Endothelial cell of umbilical vein (primary cell): ENCODE measurements around the gene ANKRD35. TPM values are rescaled to one million over a fixed set of nuclear protein-coding genes. Genes with fewer than 3 reads are reported as not detected.
A peak's percentile ranks its signal among the peaks of the same experiment; 100 is the strongest.

Experiments used
- BruUV-seq: library from RNA; stranded (reverse); fragments of 400-500 nt; replicated peaks from 2 replicates; lab custom pipeline; 2021; lab: Mats Ljungman, UMichigan
- CTCF ChIA-PET: fragments of 300-600, 350-600 bp; sonication (Branson Sonifier 250); formaldehyde crosslinking; loops from one replicate; lab custom pipeline; 2021; ENCODE audit warnings: antibody characterized with exemption, inconsistent platforms; lab: Charles Lee
- POLR2A ChIA-PET: fragments of 300-600, 350-600 bp; sonication (Branson Sonifier 250); formaldehyde crosslinking; loops from one replicate; lab custom pipeline; 2021; ENCODE audit warnings: antibody characterized with exemption, inconsistent platforms; lab: Charles Lee
- DNase-seq: peaks from one replicate; pipeline ENCODE4 v3.0.0-alpha.2; 2011; ENCODE audit warnings: low read depth, low spot score
- FAIRE-seq: peaks from 2 replicates; lab custom pipeline; 2011; peaks lifted over from hg19 to GRCh38; lab: Jason Lieb, UNC
- H2AFZ ChIP-seq: 2 replicates; pipeline ENCODE4 v1.6.0; 2012; ENCODE audit warnings: low read depth, low read length, control low read depth, inconsistent platforms
- H3K27ac ChIP-seq: 2 replicates; pipeline ENCODE4 v1.5.1; 2011; ENCODE audit warnings: low read depth, mild to moderate bottlenecking, control low read depth, low read length, moderate library complexity; ENCODE audit not compliant: insufficient read depth
- H3K27me3 ChIP-seq, 2 experiments: 2 replicates each; pipeline versions ENCODE4 v1.6.0 to v1.6.1; 2011; ENCODE audit warnings: low read length in 2 of 2, mixed read lengths in 1 of 2; ENCODE audit not compliant: control insufficient read depth in 2 of 2, insufficient read depth in 2 of 2
- H3K36me3 ChIP-seq, 2 experiments: 2 replicates in 1 of 2; 3 replicates in 1 of 2; pipeline ENCODE4 v1.5.1; 2011; ENCODE audit warnings: low read length in 2 of 2, mild to moderate bottlenecking in 1 of 2, moderate library complexity in 1 of 2; ENCODE audit not compliant: control insufficient read depth in 2 of 2, insufficient read depth in 2 of 2; ENCODE audit errors: extremely low read depth in 1 of 2
- H3K4me1 ChIP-seq: 3 replicates; pipeline ENCODE4 v1.5.1; 2011; ENCODE audit warnings: mild to moderate bottlenecking, low read length; ENCODE audit not compliant: control insufficient read depth, insufficient read depth; ENCODE audit errors: extremely low read depth
- H3K4me2 ChIP-seq: 2 replicates; pipeline ENCODE4 v1.6.1; 2011; ENCODE audit warnings: low read length, control low read depth, mixed read lengths; ENCODE audit not compliant: insufficient read depth
- H3K4me3 ChIP-seq, 3 experiments: fragments of 200-600 bp in 1 of 3; sonication (generic), shearing (Covaris generic) in 1 of 3; replicated peaks in 1 of 3; 2 replicates each; pipeline ENCODE4 v1.5.1; 2011 to 2016; ENCODE audit warnings: control low read depth in 3 of 3, low read length in 3 of 3, mild to moderate bottlenecking in 2 of 3, inconsistent platforms in 1 of 3, low read depth in 1 of 3, moderate library complexity in 1 of 3; ENCODE audit not compliant: insufficient read depth in 1 of 3
- H3K79me2 ChIP-seq: 2 replicates; pipeline ENCODE4 v1.6.0; 2012; ENCODE audit warnings: low read length, inconsistent platforms; ENCODE audit not compliant: control insufficient read depth, insufficient read depth
- H3K9ac ChIP-seq: replicated peaks from 2 replicates; pipeline ENCODE3; 2011; ENCODE audit warnings: low read length, control low read depth; ENCODE audit not compliant: insufficient read depth; ENCODE audit errors: extremely low read depth
- H3K9me1 ChIP-seq: replicated peaks from 3 replicates; pipeline ENCODE4 v1.6.0; 2011; ENCODE audit warnings: mild to moderate bottlenecking, low read length; ENCODE audit not compliant: control insufficient read depth, insufficient read depth; ENCODE audit errors: extremely low read depth
- H3K9me3 ChIP-seq: replicated peaks from 2 replicates; pipeline ENCODE4 v1.5.1; 2012; ENCODE audit warnings: low read length, inconsistent platforms; ENCODE audit not compliant: control insufficient read depth, insufficient read depth
- H4K20me1 ChIP-seq: replicated peaks from 2 replicates; pipeline ENCODE3; 2011; ENCODE audit warnings: mild to moderate bottlenecking, low read length; ENCODE audit not compliant: control insufficient read depth, insufficient read depth; ENCODE audit errors: extremely low read depth
- EZH2 ChIP-seq: IDR thresholded peaks from 2 replicates; pipeline ENCODE4 v1.6.1; 2012; ENCODE audit warnings: borderline replicate concordance, low read depth, mild to moderate bottlenecking, moderate library complexity, low read length, inconsistent platforms; ENCODE audit not compliant: severe bottlenecking
- FOS ChIP-seq: IDR thresholded peaks from 2 replicates; pipeline ENCODE4 v1.6.1; 2011; ENCODE audit warnings: mild to moderate bottlenecking, low read length, moderate library complexity, borderline replicate concordance; ENCODE audit not compliant: insufficient read depth
- GATA2 ChIP-seq: IDR thresholded peaks from 2 replicates; pipeline ENCODE4 v1.7.0; 2011; ENCODE audit warnings: low read depth, mild to moderate bottlenecking, moderate library complexity, mixed read lengths, low read length; ENCODE audit not compliant: insufficient read length, insufficient read depth
- JUN ChIP-seq: IDR thresholded peaks from 2 replicates; pipeline ENCODE4 v1.6.1; 2011; ENCODE audit warnings: borderline replicate concordance, low read depth; ENCODE audit not compliant: insufficient read length, insufficient read depth
- MYC ChIP-seq: IDR thresholded peaks from one replicate; pipeline ENCODE4 v1.6.1; 2011; ENCODE audit warnings: mild to moderate bottlenecking, low read depth, low read length
- POLR2A ChIP-seq: IDR thresholded peaks from 2 replicates; pipeline ENCODE4 v1.6.1; 2012; ENCODE audit warnings: low read depth, mild to moderate bottlenecking, control low read depth, low read length
- POLR2AphosphoS5 ChIP-seq: IDR thresholded peaks from 2 replicates; pipeline ENCODE4 v1.6.1; 2012; ENCODE audit warnings: low read depth, mild to moderate bottlenecking, control low read depth, low read length, moderate library complexity; ENCODE audit not compliant: insufficient read depth
- dilution Hi-C: fragments of 300-500 bp; cut with MboI; formaldehyde crosslinking; loops from one replicate; pipeline ENCODE4 v1.15.0; 2019; ENCODE audit warnings: low sequenced_read_pairs; ENCODE audit not compliant: extremely low pct_ligation_motif_present
- intact Hi-C: fragments of 100-400 bp; cut with micrococcal nuclease; formaldehyde crosslinking; loops from one replicate; pipeline ENCODE4 v1.10.0; 2022
- polyA plus RNA-seq, 4 experiments: library from polyadenylated mRNA; depleted of rRNA in 3 of 4; stranded (reverse) in 3 of 4; unstranded in 1 of 4; fragments of >200 nt; gene quantifications; 2 replicates each; pipeline versions ENCODE4 v1.2.1 to v1.2.3, GENCODE V29; 2011 to 2012; ENCODE audit warnings: missing spikeins in 1 of 4
- total RNA-seq: library from RNA; stranded (reverse); gene quantifications from 2 replicates; pipeline ENCODE4 v1.2.3, GENCODE V29; 2021
- TF ChIP-seq, protein P1 (sequence below), 2 donors: IDR thresholded peaks; 1 replicate in 1 of 2; 2 replicates in 1 of 2; pipeline ENCODE4 v1.5.1; 2011; ENCODE audit warnings: low read length in 2 of 2, mild to moderate bottlenecking in 2 of 2, moderate library complexity in 2 of 2, control low read depth in 1 of 2, inconsistent platforms in 1 of 2, low read depth in 1 of 2; ENCODE audit not compliant: insufficient read depth in 1 of 2; ENCODE audit errors: extremely low read depth in 1 of 2

The ANKRD35 gene
- total and polyA plus RNA-seq, 2 donors (not counting 3 experiments of a cell fraction or from before 2014, with no cell fraction given) = 0.15 to 0.20 TPM

DNA sequence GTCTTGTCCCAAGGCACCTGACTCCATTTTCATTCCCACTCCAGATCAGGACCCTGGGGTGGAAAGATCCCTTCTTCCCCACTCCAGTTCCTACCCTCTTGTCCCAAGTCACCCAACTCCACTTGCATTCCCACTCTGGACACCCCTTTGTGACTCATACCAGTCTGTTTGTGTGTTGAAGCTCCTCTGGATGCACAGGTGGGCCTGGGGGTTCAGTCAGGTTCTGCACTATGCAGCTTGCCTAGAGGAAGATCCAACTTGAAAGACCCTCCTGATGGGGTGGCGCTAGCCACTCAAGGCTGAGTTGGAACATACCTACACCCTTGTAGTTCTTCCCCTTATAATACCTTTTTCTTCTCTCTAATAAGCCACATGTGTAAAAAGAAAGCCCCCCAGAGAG is 9.8 kb upstream of the ANKRD35 start:
- H3K9ac ChIP-seq = no peak overlapping the region
- H3K27ac ChIP-seq = no peak overlapping the region
- no TSS peak for BruUV-seq
- no peak overlapping the region for H3K4me3 ChIP-seq
- DNase-seq (no peak), FAIRE-seq (no peak)
- H3K9me3 ChIP-seq = no peaks in the 10 kb centered on the region
- ChIA-PET CTCF (interaction anchor here (0.7 to 1.9 kb wide), 4 partner anchors 10 to 19 kb away, joined by 3 to 7 read pairs (median 3); partner anchors contain the start of genes ANKRD35 and ITGA10), POLR2A (no interaction called here)
- dilution Hi-C loops (no loop called here), intact Hi-C loops (no loop called here)
- H3K79me2 ChIP-seq = no peaks in the 10 kb centered on the region
- no peaks in the 10 kb centered on the region for H3K9me1 ChIP-seq
- no peak overlapping the region for H2AFZ ChIP-seq
- H4K20me1 ChIP-seq = no peaks in the 10 kb centered on the region
- H3K4me1 ChIP-seq = peaks cover 29% of the 10 kb centered on the region
- H3K36me3 ChIP-seq = peaks cover 2 to 6% of the 10 kb centered on the region in 2 experiments
- H3K4me2 ChIP-seq = no peak overlapping the region
- H3K27me3 ChIP-seq = no peaks in the 10 kb centered on the region
- no peak for TF ChIP-seq POLR2AphosphoS5
- no peak for TF ChIP-seq GATA2

DNA sequence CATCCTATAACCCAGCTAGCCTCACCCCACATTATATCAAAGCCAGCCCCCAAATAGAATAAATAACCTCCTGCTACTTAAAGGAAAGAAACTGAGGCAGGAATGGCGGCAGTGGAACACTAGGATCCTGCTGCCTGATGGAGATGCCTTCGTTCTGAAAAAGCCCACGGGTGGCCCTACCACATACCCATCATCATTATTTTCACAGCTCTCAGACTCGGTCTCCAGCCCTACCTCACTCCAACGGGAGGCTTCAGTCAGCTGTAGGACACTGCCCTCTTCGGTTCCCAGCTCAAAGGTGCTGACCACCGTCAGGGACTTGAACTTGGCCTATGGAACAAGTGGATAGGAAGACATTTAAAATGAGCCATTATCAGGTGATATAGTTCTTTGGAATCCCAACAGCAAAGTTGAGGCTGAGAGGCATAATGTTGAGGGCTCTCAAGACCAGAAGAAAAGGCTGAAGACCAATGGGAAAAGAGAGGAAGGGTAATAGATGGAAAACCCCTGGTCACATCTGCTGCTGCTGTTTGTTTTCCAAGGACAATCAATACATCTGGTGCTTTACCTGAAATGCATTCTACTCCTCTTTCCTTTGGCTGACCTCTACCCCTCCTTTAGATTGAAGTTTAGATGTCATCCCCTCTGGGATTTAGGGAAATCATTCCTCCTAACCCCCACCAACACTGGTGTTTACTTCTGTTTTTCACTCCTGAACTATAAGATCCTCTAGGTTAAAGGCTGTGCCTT is 7.8 kb upstream of the ANKRD35 start:
- ChIA-PET CTCF (interaction anchor here (1.9 to 8.9 kb wide), 11 partner anchors 8 to 143 kb away, joined by 8 to 280 read pairs (median 23); partner anchors contain the start of genes ANKRD34A, ITGA10, NUDT17 and PIAS3), POLR2A (interaction anchor here (1.3 to 3.7 kb wide), 4 partner anchors 15 to 158 kb away, joined by 3 to 28 read pairs (median 14); partner anchors contain the start of genes ITGA10, PIAS3 and RBM8A)
- DNase-seq (no peak), FAIRE-seq (no peak)
- Histone ChIP-seq H3K9me1 (no peaks in the 10 kb centered on the region), H3K9ac (peak overlapping the region; percentile 74), H3K36me3 (peaks cover 2 to 6% of the 10 kb centered on the region in 2 experiments), H3K27me3 (no peaks in the 10 kb centered on the region), H3K79me2 (no peaks in the 10 kb centered on the region), H4K20me1 (no peaks in the 10 kb centered on the region), H3K9me3 (no peaks in the 10 kb centered on the region), H3K4me3 (no peak overlapping the region), H2AFZ (no peak overlapping the region), H3K4me1 (peaks cover 31% of the 10 kb centered on the region), H3K4me2 (no peak overlapping the region), H3K27ac (peak overlapping the region; percentile 95)
- TF ChIP-seq, protein P1, sequence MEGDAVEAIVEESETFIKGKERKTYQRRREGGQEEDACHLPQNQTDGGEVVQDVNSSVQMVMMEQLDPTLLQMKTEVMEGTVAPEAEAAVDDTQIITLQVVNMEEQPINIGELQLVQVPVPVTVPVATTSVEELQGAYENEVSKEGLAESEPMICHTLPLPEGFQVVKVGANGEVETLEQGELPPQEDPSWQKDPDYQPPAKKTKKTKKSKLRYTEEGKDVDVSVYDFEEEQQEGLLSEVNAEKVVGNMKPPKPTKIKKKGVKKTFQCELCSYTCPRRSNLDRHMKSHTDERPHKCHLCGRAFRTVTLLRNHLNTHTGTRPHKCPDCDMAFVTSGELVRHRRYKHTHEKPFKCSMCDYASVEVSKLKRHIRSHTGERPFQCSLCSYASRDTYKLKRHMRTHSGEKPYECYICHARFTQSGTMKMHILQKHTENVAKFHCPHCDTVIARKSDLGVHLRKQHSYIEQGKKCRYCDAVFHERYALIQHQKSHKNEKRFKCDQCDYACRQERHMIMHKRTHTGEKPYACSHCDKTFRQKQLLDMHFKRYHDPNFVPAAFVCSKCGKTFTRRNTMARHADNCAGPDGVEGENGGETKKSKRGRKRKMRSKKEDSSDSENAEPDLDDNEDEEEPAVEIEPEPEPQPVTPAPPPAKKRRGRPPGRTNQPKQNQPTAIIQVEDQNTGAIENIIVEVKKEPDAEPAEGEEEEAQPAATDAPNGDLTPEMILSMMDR (IDR thresholded peaks at IDR 0.05; ENCODE audit: extremely low read depth in 1 of 2, insufficient read depth in 1 of 2, low read depth in 1 of 2, low read length in 2 of 2) = no peak
- TF ChIP-seq FOS (no peak), MYC (no peak), POLR2AphosphoS5 (no peak), EZH2 (no peak), POLR2A (no peak), JUN (no peak), GATA2 (no peak)
- dilution Hi-C loops = no loop called here
- intact Hi-C loops = loop anchor here (2.0 to 5.0 kb wide), 2 partner anchors 34 to 49 kb away; partner anchors contain the start of genes NUDT17 and RBM8A
- no TSS peak for BruUV-seq
